Esophagus squamous epithelium (tissue), 4 donors: ENCODE results near the gene ABCA3.

Experiments
- CTCF ChIP-seq, 6 experiments: fragments of 450-650 bp in 4 of 6; fragments of 200-600 bp in 2 of 6; sonication (generic) in 2 of 6; IDR thresholded peaks; one replicate each; pipeline ENCODE4 v1.5.1; 2016 to 2019; ENCODE audit warnings: antibody characterized with exemption in 6 of 6, mild to moderate bottlenecking in 4 of 6, moderate library complexity in 4 of 6
- POLR2A ChIP-seq, 4 donors: fragments of 450-650 bp; IDR thresholded peaks; one replicate each; pipeline ENCODE4 v1.6.1; 2017; ENCODE audit warnings: antibody characterized with exemption in 4 of 4, mild to moderate bottlenecking in 4 of 4, moderate library complexity in 3 of 4

- TF ChIP-seq CTCF (IDR thresholded peaks at IDR 0.05) (no peak), POLR2A (IDR thresholded peaks at IDR 0.05) (no peak)
These were observed 108.2 kb downstream of the ABCA3 start for GRCh38 chr16:2232094-2232990.
